Subcutaneous adipose tissue (tissue), 4 donors: ENCODE results near the gene ZNF683. TPM values are rescaled to one million over a fixed set of nuclear protein-coding genes. Genes with fewer than 3 reads are reported as not detected.

Experiments
- total RNA-seq, 4 donors: library from RNA; depleted of rRNA; stranded (reverse); fragments of >200 nt; gene quantifications; one replicate each; pipeline ENCODE4 v1.1.0, GENCODE V29; 2016
- TF ChIP-seq, protein P1 (sequence below): fragments of 450-650 bp; IDR thresholded peaks from one replicate; pipeline ENCODE4 v1.5.1; 2016; ENCODE audit warnings: low read depth, mild to moderate bottlenecking, control low read depth, antibody characterized with exemption, moderate library complexity

Gene ZNF683
- total RNA-seq, 4 donors from 2014 or later, result not detected

DNA sequence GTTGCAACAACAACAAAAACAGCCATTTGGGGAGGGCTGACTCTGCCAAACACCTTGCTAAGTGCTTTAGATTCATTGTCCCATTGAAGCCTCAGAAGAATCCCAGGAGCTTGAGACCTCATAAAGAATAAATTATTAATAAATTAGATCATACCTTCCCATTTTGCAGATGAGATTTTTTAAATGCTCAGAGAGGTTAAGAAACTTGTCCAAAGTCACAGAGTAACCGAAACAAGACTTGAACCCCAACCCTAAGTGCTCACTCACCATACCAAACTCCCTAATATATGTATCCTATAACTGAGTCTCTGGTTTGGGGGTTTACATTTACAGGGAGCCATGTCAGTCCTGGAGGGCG lies 22.2 kb downstream of the ZNF683 start:
- TF ChIP-seq, protein P1, sequence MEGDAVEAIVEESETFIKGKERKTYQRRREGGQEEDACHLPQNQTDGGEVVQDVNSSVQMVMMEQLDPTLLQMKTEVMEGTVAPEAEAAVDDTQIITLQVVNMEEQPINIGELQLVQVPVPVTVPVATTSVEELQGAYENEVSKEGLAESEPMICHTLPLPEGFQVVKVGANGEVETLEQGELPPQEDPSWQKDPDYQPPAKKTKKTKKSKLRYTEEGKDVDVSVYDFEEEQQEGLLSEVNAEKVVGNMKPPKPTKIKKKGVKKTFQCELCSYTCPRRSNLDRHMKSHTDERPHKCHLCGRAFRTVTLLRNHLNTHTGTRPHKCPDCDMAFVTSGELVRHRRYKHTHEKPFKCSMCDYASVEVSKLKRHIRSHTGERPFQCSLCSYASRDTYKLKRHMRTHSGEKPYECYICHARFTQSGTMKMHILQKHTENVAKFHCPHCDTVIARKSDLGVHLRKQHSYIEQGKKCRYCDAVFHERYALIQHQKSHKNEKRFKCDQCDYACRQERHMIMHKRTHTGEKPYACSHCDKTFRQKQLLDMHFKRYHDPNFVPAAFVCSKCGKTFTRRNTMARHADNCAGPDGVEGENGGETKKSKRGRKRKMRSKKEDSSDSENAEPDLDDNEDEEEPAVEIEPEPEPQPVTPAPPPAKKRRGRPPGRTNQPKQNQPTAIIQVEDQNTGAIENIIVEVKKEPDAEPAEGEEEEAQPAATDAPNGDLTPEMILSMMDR, result no peak

DNA sequence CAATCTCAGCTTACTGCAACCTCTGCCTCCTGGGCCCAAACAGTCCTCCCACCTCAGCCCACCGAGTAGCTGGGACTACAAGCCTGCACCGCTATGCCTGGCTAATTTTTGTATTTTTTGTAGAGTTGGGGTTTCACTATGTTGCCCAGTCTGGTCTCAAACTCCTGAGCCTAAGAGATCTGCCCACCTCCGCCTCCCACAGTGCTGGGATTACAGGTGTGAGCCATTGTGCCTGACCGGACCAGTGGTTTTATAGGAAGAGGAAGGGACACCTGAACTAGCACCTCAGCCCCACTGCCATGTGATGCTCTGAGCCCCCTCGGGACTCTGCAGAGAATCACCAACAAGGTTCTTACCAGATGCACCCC lies 22.7 kb downstream of the ZNF683 start:
- TF ChIP-seq, protein P1, result no peak

DNA sequence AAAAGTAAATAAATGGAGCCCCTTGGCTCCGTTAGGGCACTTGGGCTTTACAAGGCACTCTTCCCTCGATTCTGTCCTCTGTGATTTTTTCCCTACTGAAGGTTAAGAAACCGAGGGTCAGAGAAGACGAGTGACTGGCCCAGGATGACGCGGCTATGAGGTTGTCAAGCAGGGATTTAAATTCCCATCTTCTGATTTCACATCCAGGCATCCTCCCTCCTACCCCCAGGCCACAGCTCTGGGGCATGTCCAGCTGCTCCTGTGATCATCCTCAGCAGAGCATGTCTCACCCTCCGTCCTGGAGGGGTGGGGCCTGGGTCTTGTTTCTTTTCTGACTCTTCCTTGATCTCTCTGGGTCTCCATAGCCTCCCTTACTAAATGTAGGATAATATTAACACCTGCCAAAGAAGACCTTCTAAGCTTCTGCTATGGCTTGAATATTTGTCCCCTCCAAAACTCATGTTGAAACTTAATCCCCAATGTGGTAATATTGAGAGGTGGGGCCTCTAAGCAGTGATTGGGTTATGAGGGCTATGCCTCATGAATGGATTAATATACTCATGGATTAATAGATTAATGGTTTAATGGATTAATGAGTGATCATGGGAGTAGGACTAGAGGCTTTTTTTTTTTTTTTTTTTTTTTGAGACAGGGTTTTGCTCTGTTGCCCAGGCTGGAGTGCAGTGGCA lies 23.2 kb downstream of the ZNF683 start:
- TF ChIP-seq, protein P1, result no peak

DNA sequence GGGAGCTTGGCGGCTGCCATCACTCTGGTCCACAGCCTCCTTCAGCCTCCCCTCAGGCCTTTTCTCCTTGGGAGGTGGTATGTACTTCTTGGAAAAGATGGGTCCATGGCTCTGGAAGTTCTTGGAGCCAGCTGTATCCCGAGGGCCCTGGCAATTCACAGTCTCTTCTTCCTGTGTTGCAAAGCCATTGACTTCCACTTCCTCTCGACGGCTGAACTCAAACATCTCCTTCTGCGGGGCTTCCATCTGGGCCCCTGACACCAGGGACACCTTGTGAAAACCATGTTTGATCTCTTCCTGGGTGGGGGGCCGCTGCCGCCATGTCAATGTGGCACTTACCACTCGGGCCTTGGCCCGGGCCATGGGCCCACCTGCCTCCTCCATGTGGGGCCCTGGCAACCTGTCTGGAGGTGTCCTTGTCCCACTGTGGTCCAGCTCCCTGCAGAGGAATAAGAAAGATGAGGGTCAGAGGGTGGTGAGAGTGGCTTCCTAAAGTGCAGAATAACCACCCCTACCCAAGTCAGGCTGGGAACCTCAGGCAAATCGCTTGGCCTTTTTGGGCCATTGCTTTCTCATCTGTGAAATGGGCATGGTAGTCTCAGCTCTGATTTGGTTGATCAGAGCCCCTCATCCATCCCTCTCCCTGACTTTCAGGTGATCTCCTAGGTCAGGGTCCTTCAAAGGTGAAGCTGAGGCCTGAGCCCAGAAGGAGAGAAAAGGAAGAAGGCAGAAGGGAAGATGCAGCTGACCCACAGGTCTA lies 26.1 kb downstream of the ZNF683 start:
- TF ChIP-seq, protein P1, result no peak

DNA sequence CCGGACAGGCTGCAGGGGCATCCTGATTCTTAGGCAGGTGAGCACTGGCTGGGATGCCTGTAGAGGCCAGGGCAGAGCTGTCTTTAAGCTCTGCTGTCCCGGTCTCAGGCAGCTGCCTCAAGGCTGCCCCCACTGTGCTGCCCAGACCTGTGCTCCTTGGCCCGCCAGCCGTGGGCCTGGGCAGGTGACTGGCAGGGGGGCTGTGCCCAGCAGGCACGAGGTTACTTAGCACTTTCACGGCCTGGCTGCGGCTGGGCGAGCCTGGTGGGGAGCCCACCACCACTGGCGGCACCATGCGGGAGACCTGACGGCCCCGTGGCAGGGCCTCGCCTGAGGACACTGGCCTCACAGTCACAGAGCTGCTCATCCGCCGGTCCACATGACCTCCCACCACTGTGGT lies 26.8 kb downstream of the ZNF683 start:
- TF ChIP-seq, protein P1, result no peak

DNA sequence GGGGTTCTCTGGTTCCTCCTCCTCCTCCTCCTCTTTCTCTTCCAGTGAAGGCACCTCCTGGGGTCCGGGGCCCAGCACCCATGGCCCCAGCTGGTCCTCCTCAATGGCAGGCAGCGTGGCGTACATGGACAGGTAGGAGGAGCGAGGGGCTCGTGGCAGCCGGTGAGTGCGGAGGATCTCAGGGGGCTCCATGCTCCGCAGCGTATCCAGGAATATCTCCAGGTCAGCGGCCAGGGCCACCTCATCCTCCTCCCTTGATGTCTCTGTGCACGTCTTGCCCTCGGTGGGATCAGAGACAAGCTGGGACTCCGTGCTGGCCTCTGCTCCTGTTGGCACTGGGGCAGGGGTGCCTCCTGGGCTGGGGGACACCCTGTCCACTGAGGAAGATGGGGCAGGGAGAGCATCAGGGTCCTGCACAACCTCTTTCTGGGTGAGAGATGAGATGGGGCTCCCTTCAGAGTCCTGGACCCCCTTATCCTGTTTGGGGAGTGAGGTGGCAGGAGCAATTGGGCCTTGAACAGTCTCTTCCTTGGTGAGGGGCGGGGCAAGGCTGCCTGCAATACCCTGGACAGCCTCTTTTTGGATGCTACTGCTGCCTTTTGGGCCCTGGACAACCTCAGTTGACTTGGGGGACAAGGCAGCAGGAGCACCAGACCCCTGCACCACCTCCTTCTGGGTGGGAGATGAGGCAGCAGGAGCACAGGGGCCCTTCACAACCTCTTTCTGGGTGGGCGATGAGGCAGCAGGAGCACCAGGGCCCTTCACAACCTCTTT lies 28.2 kb downstream of the ZNF683 start:
- TF ChIP-seq, protein P1, result no peak

DNA sequence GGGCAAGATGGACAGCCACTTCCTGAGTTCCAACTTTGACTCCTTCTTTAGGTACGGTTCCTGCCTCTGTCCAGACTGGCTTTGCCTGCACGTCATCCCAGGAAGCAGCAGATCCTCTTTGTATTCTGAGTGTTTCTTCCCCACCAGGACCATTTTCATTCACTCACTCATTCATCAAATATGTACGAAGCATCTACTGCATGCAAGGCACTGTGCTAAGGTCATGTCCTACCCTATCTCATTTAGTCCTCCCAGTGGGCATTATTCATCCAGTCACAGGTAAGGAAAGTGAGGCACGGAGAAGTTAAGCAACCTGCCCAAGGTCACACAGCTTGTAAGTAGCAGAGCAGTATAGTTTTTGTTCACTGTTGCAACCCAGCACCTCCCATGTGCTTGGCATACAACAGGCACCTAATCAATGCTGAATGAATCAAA lies 32.5 kb downstream of the ZNF683 start:
- TF ChIP-seq, protein P1, result no peak
